Osteoblast (primary cell): ENCODE results near the gene TTLL5. TPM values are rescaled to one million over a fixed set of nuclear protein-coding genes. Genes with fewer than 3 reads are reported as not detected.

ENCODE experiments used
- DNase-seq: peaks from one replicate; pipeline ENCODE4 v3.0.0; 2011; ENCODE audit warnings: low spot score, mixed read lengths; ENCODE audit not compliant: insufficient read length; ENCODE audit errors: missing footprints
- H2AFZ ChIP-seq: 2 replicates; pipeline ENCODE4 v1.6.0; 2011; ENCODE audit warnings: mild to moderate bottlenecking, low read length
- H3K27ac ChIP-seq: 2 replicates; pipeline ENCODE4 v1.5.1; 2011; ENCODE audit warnings: mild to moderate bottlenecking, low read depth, low read length, moderate library complexity
- H3K27me3 ChIP-seq: 2 replicates; pipeline ENCODE4 v1.6.0; 2012; ENCODE audit warnings: mild to moderate bottlenecking, control low read depth, inconsistent platforms, low read length, moderate library complexity; ENCODE audit not compliant: insufficient read depth
- H3K36me3 ChIP-seq: 2 replicates; pipeline ENCODE4 v1.5.1; 2011; ENCODE audit warnings: mild to moderate bottlenecking, low read length, control low read depth, moderate library complexity; ENCODE audit not compliant: insufficient read depth
- H3K4me1 ChIP-seq: 2 replicates; pipeline ENCODE4 v1.5.1; 2011; ENCODE audit warnings: mild to moderate bottlenecking, low read length, control low read depth, moderate library complexity; ENCODE audit not compliant: insufficient read depth
- H3K4me2 ChIP-seq: 2 replicates; pipeline ENCODE4 v1.6.0; 2011; ENCODE audit warnings: mild to moderate bottlenecking, low read length; ENCODE audit not compliant: insufficient read depth
- H3K4me3 ChIP-seq: fragments of 200-600 bp; sonication (generic); 3 replicates; pipeline ENCODE4 v1.5.1; 2012; ENCODE audit warnings: mild to moderate bottlenecking, low read length, inconsistent platforms; ENCODE audit not compliant: insufficient read depth
- H3K79me2 ChIP-seq: 2 replicates; pipeline ENCODE4 v1.6.0; 2012; ENCODE audit warnings: mild to moderate bottlenecking, low read length, control low read depth, inconsistent platforms; ENCODE audit not compliant: insufficient read depth
- H3K9me3 ChIP-seq: 2 replicates; pipeline ENCODE4 v1.5.1; 2011; ENCODE audit warnings: low read depth, low read length, control low read depth
- H4K20me1 ChIP-seq: 2 replicates; pipeline ENCODE4 v1.6.0; 2012; ENCODE audit warnings: mild to moderate bottlenecking, low read length, control low read depth; ENCODE audit not compliant: insufficient read depth
- total RNA-seq: library from RNA; depleted of rRNA; stranded (reverse); fragments of >200 nt; gene quantifications from 2 replicates; pipeline ENCODE4 v1.2.3, GENCODE V29; 2012
- TF ChIP-seq, protein P1 (sequence below): IDR thresholded peaks from 2 replicates; pipeline ENCODE4 v1.5.1; 2011; ENCODE audit warnings: mild to moderate bottlenecking, low read depth, low read length, moderate library complexity; ENCODE audit errors: extremely low read depth

TTLL5 gene
- total RNA-seq, 1 donor: 30.4 TPM

DNA sequence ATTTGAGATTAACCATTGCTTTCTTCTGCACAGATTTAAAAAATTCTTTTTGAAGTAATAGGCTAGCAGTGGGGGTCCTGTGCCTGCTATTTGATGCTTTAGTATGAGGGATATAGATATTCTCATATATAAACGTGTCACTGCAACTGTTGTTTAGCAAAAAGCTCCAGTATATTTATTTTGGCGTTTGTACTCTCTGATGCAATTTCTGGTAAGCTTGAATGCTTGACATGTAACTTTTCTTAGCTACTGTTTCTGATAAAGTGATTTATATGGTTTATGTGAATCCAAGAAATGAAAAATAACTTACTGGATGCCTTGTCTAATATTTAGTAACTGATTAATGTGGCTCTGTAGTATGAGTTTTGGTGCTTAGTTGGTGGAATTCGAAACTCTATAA lies 77.1 kb downstream of the TTLL5 start:
- no peaks in the 10 kb centered on the region for H3K79me2 ChIP-seq
- peak; percentile 5 for DNase-seq
- no peak overlapping the region for H3K4me2 ChIP-seq
- no peak overlapping the region for H2AFZ ChIP-seq
- H3K4me3 ChIP-seq: no peak overlapping the region
- H4K20me1 ChIP-seq: no peaks in the 10 kb centered on the region
- no peaks in the 10 kb centered on the region for H3K27me3 ChIP-seq
- no peak overlapping the region for H3K27ac ChIP-seq
- TF ChIP-seq, protein P1, sequence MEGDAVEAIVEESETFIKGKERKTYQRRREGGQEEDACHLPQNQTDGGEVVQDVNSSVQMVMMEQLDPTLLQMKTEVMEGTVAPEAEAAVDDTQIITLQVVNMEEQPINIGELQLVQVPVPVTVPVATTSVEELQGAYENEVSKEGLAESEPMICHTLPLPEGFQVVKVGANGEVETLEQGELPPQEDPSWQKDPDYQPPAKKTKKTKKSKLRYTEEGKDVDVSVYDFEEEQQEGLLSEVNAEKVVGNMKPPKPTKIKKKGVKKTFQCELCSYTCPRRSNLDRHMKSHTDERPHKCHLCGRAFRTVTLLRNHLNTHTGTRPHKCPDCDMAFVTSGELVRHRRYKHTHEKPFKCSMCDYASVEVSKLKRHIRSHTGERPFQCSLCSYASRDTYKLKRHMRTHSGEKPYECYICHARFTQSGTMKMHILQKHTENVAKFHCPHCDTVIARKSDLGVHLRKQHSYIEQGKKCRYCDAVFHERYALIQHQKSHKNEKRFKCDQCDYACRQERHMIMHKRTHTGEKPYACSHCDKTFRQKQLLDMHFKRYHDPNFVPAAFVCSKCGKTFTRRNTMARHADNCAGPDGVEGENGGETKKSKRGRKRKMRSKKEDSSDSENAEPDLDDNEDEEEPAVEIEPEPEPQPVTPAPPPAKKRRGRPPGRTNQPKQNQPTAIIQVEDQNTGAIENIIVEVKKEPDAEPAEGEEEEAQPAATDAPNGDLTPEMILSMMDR: no peak
- H3K4me1 ChIP-seq: peaks cover 8% of the 10 kb centered on the region
- peaks cover 4% of the 10 kb centered on the region for H3K36me3 ChIP-seq
- no peaks in the 10 kb centered on the region for H3K9me3 ChIP-seq

- Histone ChIP-seq H3K27ac (no peak overlapping the region), H4K20me1 (no peaks in the 10 kb centered on the region), H3K9me3 (no peaks in the 10 kb centered on the region), H3K4me3 (no peak overlapping the region), H3K36me3 (peaks cover 5% of the 10 kb centered on the region), H3K27me3 (no peaks in the 10 kb centered on the region), H2AFZ (no peak overlapping the region), H3K4me2 (no peak overlapping the region), H3K79me2 (no peaks in the 10 kb centered on the region), H3K4me1 (peaks cover 8% of the 10 kb centered on the region)
- DNase-seq: no peak
- TF ChIP-seq, protein P1: no peak
Measured at GRCh38 chr14:75742867-75743266, 81.8 kb downstream of the TTLL5 start.

GRCh38 chr14:75747899-75748298 lies 86.9 kb downstream of the TTLL5 start:
- no peak overlapping the region for H3K4me3 ChIP-seq
- H3K79me2 ChIP-seq: no peaks in the 10 kb centered on the region
- DNase-seq: no peak
- no peak overlapping the region for H3K27ac ChIP-seq
- H3K9me3 ChIP-seq: no peaks in the 10 kb centered on the region
- H3K4me1 ChIP-seq: peaks cover 19% of the 10 kb centered on the region
- no peaks in the 10 kb centered on the region for H3K27me3 ChIP-seq
- peaks cover 5% of the 10 kb centered on the region for H3K36me3 ChIP-seq
- no peak overlapping the region for H2AFZ ChIP-seq
- H4K20me1 ChIP-seq: no peaks in the 10 kb centered on the region
- TF ChIP-seq, protein P1: no peak
- H3K4me2 ChIP-seq: no peak overlapping the region

DNA sequence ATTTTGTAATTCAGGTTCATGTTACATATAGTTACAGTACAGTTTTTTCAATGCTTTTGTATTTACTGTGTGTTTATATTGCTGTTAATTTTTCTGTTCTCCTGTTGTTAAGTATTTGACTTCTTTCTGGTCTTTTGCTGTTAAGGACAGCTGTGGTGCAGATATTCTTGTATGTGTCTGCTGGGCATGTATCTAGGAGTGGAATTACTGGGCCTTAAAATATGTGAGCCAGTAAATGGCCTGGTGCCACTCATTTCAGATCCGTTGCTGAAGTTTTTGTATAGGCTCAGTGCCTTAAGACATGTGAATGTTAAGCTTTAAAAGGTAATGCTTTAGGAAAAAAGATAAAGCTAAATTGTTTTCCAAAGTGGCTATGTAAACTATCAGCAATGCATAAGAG lies 87.3 kb downstream of the TTLL5 start:
- no peak overlapping the region for H3K4me2 ChIP-seq

More for the DNA sequence above, 87.3 kb downstream of the TTLL5 start:
- Histone ChIP-seq H3K79me2 (no peaks in the 10 kb centered on the region), H3K4me3 (no peak overlapping the region), H4K20me1 (no peaks in the 10 kb centered on the region), H3K27me3 (no peaks in the 10 kb centered on the region), H3K36me3 (peaks cover 5% of the 10 kb centered on the region), H3K4me1 (peaks cover 23% of the 10 kb centered on the region), H3K9me3 (no peaks in the 10 kb centered on the region), H2AFZ (no peak overlapping the region), H3K27ac (no peak overlapping the region)
- DNase-seq: no peak
- TF ChIP-seq, protein P1: no peak
